EL (cell line): ENCODE measurements around the gene CYP2B6.
"Not testable (repeated sequence)": the region's sequence is repeated elsewhere in the genome, so short reads cannot be mapped to it uniquely, and the experiment has no call there.

Source experiments
- DNase-seq: peaks from one replicate; pipeline ENCODE4 v3.0.0-alpha.2; 2016

CYP2B6 gene

DNA sequence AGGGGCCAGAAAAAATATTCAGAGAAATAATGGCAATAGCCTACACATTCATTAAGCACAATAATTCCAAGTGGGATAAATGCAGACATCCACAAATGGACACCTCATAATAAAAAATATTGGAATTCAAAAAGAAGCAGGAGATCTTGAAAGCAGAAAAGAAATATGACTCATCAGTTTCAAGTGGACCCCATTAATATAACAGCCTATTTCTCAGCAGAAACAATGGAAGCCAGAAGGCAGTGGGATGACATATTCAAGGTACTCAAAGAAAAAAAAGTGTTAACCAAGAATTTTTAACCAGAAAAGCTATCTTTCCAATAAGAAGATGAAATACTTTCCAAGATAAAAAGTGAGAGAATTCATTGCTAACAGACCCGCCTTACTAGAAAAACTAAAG lies 48.7 kb downstream of the CYP2B6 start:
- no peak for DNase-seq

DNA sequence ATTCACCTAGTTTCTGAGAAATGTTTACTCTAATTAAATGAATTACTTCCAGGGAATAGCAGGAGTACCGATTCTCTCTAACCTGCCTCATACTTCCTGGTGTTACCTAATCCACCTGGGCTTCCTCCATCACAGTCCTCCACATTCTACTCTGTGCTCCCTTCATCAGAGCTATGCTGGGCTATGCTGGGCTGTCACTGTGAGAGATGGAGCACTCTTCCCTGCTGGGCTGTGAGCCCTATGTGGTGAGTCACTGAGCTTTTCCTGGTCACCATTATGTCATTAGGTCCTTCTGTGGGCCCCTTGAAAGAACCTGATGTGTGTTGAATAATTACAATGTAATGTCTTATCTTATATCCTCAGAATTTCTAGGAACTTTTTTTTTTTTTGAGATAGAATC lies 54.0 kb downstream of the CYP2B6 start:
- not testable (repeated sequence) for DNase-seq

DNA sequence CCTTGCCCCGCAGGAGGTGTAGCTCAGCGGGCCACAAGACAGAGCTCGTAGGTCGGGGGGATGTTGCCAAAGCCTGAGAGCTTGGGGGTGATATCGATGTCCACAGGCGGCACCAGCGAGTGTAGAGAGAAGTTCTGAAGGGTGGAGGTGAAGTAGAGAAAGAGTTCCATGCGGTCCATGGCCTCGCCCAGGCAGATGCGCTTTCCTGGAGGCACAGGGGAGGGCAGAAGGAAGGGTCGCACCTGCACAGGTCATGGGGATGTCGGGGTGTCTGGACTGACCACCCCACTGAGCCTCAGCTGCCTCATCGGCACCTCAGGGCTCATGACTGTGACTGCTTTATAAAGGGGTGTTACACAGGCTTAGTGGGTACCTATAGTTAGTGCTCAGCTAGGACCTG lies 59.3 kb downstream of the CYP2B6 start:
- no peak for DNase-seq

DNA sequence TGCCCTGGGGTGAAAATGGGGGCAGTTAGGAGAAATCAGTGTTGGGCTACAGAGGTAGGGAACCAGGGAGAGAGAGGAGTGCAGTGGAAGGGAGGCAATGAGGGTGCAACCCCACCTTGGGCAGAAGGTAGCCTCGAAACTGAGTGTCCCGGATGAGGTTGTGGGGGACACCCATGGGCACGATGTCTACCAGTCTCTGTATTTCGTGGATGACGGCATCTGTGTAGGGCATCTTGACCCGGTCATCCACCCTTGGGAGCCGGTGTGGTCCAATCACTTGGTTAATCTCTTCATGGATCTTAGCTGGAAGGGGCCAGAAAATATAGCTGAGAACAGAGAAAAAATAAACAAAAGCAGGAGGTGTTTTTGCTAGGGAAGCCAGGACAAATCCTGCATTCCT lies 61.1 kb downstream of the CYP2B6 start:
- not testable (repeated sequence) for DNase-seq

DNA sequence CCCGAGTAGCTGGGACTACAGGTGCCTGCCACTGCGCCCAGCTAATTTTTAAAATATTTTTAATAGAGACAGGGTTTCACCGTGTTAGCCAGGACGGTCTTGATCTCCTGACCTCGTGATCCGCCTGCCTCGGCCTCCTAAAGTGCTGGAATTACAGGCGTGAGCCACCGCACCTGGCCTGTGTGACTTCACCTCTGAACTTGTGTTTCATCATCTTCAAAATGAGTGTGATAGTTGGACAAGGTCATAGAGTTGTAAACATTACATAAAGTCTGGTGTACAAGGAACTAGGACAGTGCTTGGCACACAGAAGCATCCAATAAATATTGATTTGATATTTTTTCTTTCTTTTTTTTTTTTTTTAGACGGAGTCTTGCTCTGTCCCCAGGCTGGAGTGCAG lies 62.2 kb downstream of the CYP2B6 start:
- not testable (repeated sequence) for DNase-seq

DNA sequence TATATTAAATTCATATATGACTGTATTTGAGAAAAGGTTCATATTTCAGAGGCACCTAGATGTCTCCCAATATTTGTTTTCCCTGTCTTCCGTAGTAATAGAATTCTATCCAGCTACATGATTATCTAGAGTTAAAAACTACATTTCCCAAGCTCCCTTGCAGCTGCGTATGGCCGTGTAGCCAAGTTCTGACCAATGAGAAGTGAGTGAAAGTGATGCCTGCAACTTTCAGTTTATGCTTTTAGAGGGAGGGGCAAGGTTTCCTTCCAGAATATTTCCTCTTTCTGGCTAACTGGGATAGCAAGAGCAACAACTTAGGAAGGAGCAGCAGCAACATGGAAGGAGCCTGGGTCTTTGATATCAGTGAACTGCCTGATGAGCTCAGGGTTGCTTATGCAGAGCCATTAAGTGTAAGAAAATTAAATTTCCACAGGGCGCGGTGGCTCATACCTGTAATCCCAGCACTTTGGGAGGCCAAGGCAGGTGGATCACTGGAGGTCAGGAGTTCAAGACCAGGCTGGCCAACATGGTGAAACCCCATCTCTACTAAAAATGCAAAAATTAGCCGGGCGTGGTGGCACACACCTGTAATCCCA lies 74.0 kb downstream of the CYP2B6 start:
- peak; percentile 40 for DNase-seq
